Prostate gland (tissue), 2 donors: ENCODE measurements around the gene SPATC1L. TPM values are rescaled to one million over a fixed set of nuclear protein-coding genes. Genes with fewer than 3 reads are reported as not detected.
A peak's percentile ranks its signal among the peaks of the same experiment; 100 is the strongest.
"Not testable (repeated sequence)": the region's sequence is repeated elsewhere in the genome, so short reads cannot be mapped to it uniquely, and the experiment has no call there.

Experiments used
- DNase-seq: peaks from one replicate; pipeline ENCODE4 v3.0.0-alpha.2; 2019; ENCODE audit warnings: low spot score
- H3K27ac ChIP-seq, 2 donors: fragments of 200-600 bp; sonication (generic); 2 replicates each; pipeline ENCODE4 v1.5.1; 2017 to 2019
- H3K27me3 ChIP-seq: fragments of 200-600 bp; sonication (generic); replicated peaks from 2 replicates; pipeline ENCODE4 v1.5.1; 2019; ENCODE audit not compliant: insufficient read depth
- H3K36me3 ChIP-seq, 2 donors: fragments of 200-600 bp; sonication (generic); 1 replicate in 1 of 2; 2 replicates in 1 of 2; pipeline versions ENCODE4 v1.5.1 to v1.8.1; 2017 to 2019
- H3K4me1 ChIP-seq: fragments of 200-600 bp; sonication (generic); replicated peaks from 2 replicates; pipeline ENCODE4 v1.5.1; 2019
- H3K4me3 ChIP-seq, 2 donors: fragments of 200-600 bp; sonication (generic); 2 replicates each; pipeline ENCODE4 v1.5.1; 2017 to 2019
- H3K9me3 ChIP-seq: fragments of 200-600 bp; sonication (generic); 2 replicates; pipeline ENCODE4 v1.5.1; 2017
- CTCF ChIP-seq, 4 experiments: fragments of 200-600 bp in 2 of 4; fragments of 450-650 bp in 2 of 4; sonication (generic) in 2 of 4; IDR thresholded peaks; 1 replicate in 3 of 4; 2 replicates in 1 of 4; pipeline ENCODE4 v1.5.1; 2016 to 2019; ENCODE audit warnings: antibody characterized with exemption in 4 of 4, mild to moderate bottlenecking in 2 of 4, moderate library complexity in 2 of 4
- POLR2A ChIP-seq: fragments of 450-650 bp; IDR thresholded peaks from one replicate; pipeline ENCODE4 v1.6.1; 2016; ENCODE audit warnings: antibody characterized with exemption, mild to moderate bottlenecking
- POLR2AphosphoS5 ChIP-seq: sonication (generic); formaldehyde crosslinking; IDR thresholded peaks from one replicate; pipeline ENCODE4 v1.6.1; 2017; ENCODE audit warnings: antibody characterized with exemption
- WGBS: methylation state at CpG from one replicate; pipeline ENCODE4 v1.1.5; 2018; 5-methylcytosine and 5-hydroxymethylcytosine counted together
- intact Hi-C: fragments of 100-400 bp; cut with DNase I; formaldehyde crosslinking; loops from one replicate; pipeline ENCODE4 v1.14.2; 2022
- total RNA-seq, 2 donors: library from RNA; depleted of rRNA; stranded (reverse); fragments of >200 nt; gene quantifications; one replicate each; pipeline ENCODE4 v1.1.0, GENCODE V29; 2016

The SPATC1L gene
- total RNA-seq, 2 donors from 2014 or later, result 42.0 to 79.4 TPM

GRCh38 chr21:46178961-46179360 lies 5.3 kb downstream of the SPATC1L start:
- Histone ChIP-seq H3K9me3 (no peaks in the 10 kb centered on the region), H3K27ac (peak overlapping the region in 1 of 2 donors; percentile 57), H3K4me3 (no peak overlapping the region), H3K27me3 (no peaks in the 10 kb centered on the region), H3K4me1 (no peaks in the 10 kb centered on the region), H3K36me3 (no peaks in the 10 kb centered on the region)
- WGBS, result 82% methylated on average over 4 of the region's 4 CpGs
- intact Hi-C loops, result no loop called here
- DNase-seq, result no peak
- TF ChIP-seq POLR2AphosphoS5 (no peak), POLR2A (no peak), CTCF (IDR thresholded peaks at IDR 0.05) (no peak)

GRCh38 chr21:46176443-46177129 lies 7.7 kb downstream of the SPATC1L start:
- intact Hi-C loops, H3K9me3 ChIP-seq, H3K27me3 ChIP-seq, H3K36me3 ChIP-seq, H3K4me3 ChIP-seq, DNase-seq, H3K4me1 ChIP-seq: not testable (repeated sequence)
- TF ChIP-seq POLR2AphosphoS5, result peak; percentile 76
- WGBS, result 82% methylated on average over 3 of the region's 3 CpGs
- peak overlapping the region in 1 of 2 donors; percentile 79 for H3K27ac ChIP-seq

- DNase-seq, result no peak
- Histone ChIP-seq H3K36me3 (no peaks in the 10 kb centered on the region), H3K27me3 (no peaks in the 10 kb centered on the region), H3K27ac (no peak overlapping the region), H3K9me3 (no peaks in the 10 kb centered on the region), H3K4me3 (no peak overlapping the region), H3K4me1 (no peaks in the 10 kb centered on the region)
- 100% methylated on average over 1 of the region's 1 CpG for WGBS
- intact Hi-C loops, result no loop called here
- TF ChIP-seq POLR2A (no peak), CTCF (IDR thresholded peaks at IDR 0.05) (no peak), POLR2AphosphoS5 (no peak)
These were observed 10.7 kb downstream of the SPATC1L start for GRCh38 chr21:46173573-46173972.

GRCh38 chr21:46172863-46173528 lies 11.3 kb downstream of the SPATC1L start:
- 85% methylated on average over 6 of the region's 6 CpGs for WGBS
- H3K4me1 ChIP-seq, result no peaks in the 10 kb centered on the region
- no peak for DNase-seq
- H3K27me3 ChIP-seq, result no peaks in the 10 kb centered on the region
- H3K9me3 ChIP-seq, result no peaks in the 10 kb centered on the region
- no peak overlapping the region for H3K4me3 ChIP-seq
- no peak for TF ChIP-seq POLR2A
- TF ChIP-seq POLR2AphosphoS5, result no peak
- no peak for TF ChIP-seq CTCF (IDR thresholded peaks at IDR 0.05)
- H3K36me3 ChIP-seq, result no peaks in the 10 kb centered on the region
- intact Hi-C loops, result no loop called here
- H3K27ac ChIP-seq, result no peak overlapping the region

GRCh38 chr21:46171996-46172862 lies 12.0 kb downstream of the SPATC1L start:
- Histone ChIP-seq H3K9me3 (no peaks in the 10 kb centered on the region), H3K27ac (no peak overlapping the region), H3K36me3 (no peaks in the 10 kb centered on the region), H3K27me3 (no peaks in the 10 kb centered on the region), H3K4me1 (no peaks in the 10 kb centered on the region), H3K4me3 (no peak overlapping the region)
- TF ChIP-seq POLR2AphosphoS5 (no peak), POLR2A (no peak), CTCF (IDR thresholded peaks at IDR 0.05) (no peak)
- WGBS, result 89% methylated on average over 21 of the region's 21 CpGs
- DNase-seq, result no peak
- intact Hi-C loops, result no loop called here
